SK-N-SH (cell line): ENCODE data around the gene ECPAS. TPM values are rescaled to one million over a fixed set of nuclear protein-coding genes. Genes with fewer than 3 reads are reported as not detected.
"Not testable (repeated sequence)": the region's sequence is repeated elsewhere in the genome, so short reads cannot be mapped to it uniquely, and the experiment has no call there.

Source experiments
- CTCF ChIA-PET: fragments of 300-600, 350-600 bp; formaldehyde crosslinking; extraction: SDS; loops from one replicate; lab custom pipeline; 2021; lab: Yijun Ruan, JAX
- POLR2A ChIA-PET: fragments of 350-600 bp; sonication (Branson Sonifier 250); formaldehyde crosslinking; extraction: SDS; loops from one replicate; lab custom pipeline; 2020; ENCODE audit warnings: antibody characterized with exemption, inconsistent platforms; lab: Yijun Ruan, JAX
- DNase-seq: peaks from one replicate; pipeline ENCODE4 v3.0.0; 2012
- H2AFZ ChIP-seq: fragments of 200-600 bp; sonication (generic); 2 replicates; pipeline ENCODE4 v1.8.1; 2016; ENCODE audit warnings: antibody characterized with exemption, mild to moderate bottlenecking, low read depth
- H3F3A ChIP-seq: fragments of 200-600 bp; sonication (generic); replicated peaks from 2 replicates; pipeline ENCODE3; 2016; ENCODE audit warnings: antibody characterized with exemption, mild to moderate bottlenecking; ENCODE audit not compliant: insufficient read depth
- H3K27ac ChIP-seq, 2 experiments: fragments of 200-500 bp in 1 of 2; fragments of 200-600 bp in 1 of 2; sonication (Bioruptor generic) in 1 of 2; sonication (generic), shearing (Covaris generic) in 1 of 2; 2 replicates each; pipeline versions ENCODE4 v1.5.1 to v1.6.1; 2014 to 2016; ENCODE audit warnings: low read depth in 2 of 2, inconsistent platforms in 1 of 2, low read length in 1 of 2, mild to moderate bottlenecking in 1 of 2, mixed read lengths in 1 of 2
- H3K27me3 ChIP-seq: fragments of 200-600 bp; sonication (generic), shearing (Covaris generic); 2 replicates; pipeline ENCODE4 v1.6.1; 2016; ENCODE audit warnings: mixed run types; ENCODE audit not compliant: insufficient read depth
- H3K36me3 ChIP-seq, 2 experiments: fragments of 200-500 bp in 1 of 2; fragments of 200-600 bp in 1 of 2; sonication (Bioruptor generic) in 1 of 2; sonication (generic) in 1 of 2; replicated peaks in 1 of 2; 2 replicates each; pipeline versions ENCODE3 to v1.5.1; 2014 to 2016; ENCODE audit warnings: low read length in 1 of 2, mild to moderate bottlenecking in 1 of 2; ENCODE audit not compliant: insufficient read depth in 2 of 2, control insufficient read depth in 1 of 2
- H3K4me1 ChIP-seq, 2 experiments: fragments of 200-500 bp in 1 of 2; fragments of 200-600 bp in 1 of 2; sonication (Bioruptor generic) in 1 of 2; sonication (generic), shearing (Covaris generic) in 1 of 2; 2 replicates each; pipeline versions ENCODE4 v1.5.1 to v1.6.1; 2014 to 2016; ENCODE audit warnings: low read depth in 1 of 2, low read length in 1 of 2, mixed run types in 1 of 2; ENCODE audit not compliant: insufficient read depth in 2 of 2, control insufficient read depth in 1 of 2
- H3K4me2 ChIP-seq: fragments of 200-600 bp; sonication (generic), shearing (Covaris generic); 2 replicates; pipeline ENCODE4 v1.6.1; 2017; ENCODE audit warnings: mixed run types
- H3K4me3 ChIP-seq, 2 experiments: fragments of 200-500 bp in 1 of 2; fragments of 200-600 bp in 1 of 2; sonication (Bioruptor generic) in 1 of 2; sonication (generic), shearing (Covaris generic) in 1 of 2; 2 replicates each; pipeline versions ENCODE4 v1.5.1 to v1.8.1; 2014 to 2016; ENCODE audit warnings: low read depth in 2 of 2, inconsistent platforms in 1 of 2, low read length in 1 of 2, mild to moderate bottlenecking in 1 of 2, mixed read lengths in 1 of 2, moderate library complexity in 1 of 2
- H3K79me2 ChIP-seq: fragments of 200-600 bp; sonication (generic); 2 replicates; pipeline ENCODE4 v1.8.1; 2017; ENCODE audit warnings: mild to moderate bottlenecking; ENCODE audit not compliant: insufficient read depth
- H3K9ac ChIP-seq: fragments of 200-600 bp; sonication (generic); 2 replicates; pipeline ENCODE4 v1.6.1; 2017; ENCODE audit warnings: mixed run types
- H3K9me2 ChIP-seq: fragments of 200-600 bp; sonication (generic); 2 replicates; pipeline ENCODE4 v1.6.1; 2017; ENCODE audit warnings: mixed run types
- H3K9me3 ChIP-seq: fragments of 200-600 bp; sonication (generic); 2 replicates; pipeline ENCODE4 v1.6.1; 2017; ENCODE audit warnings: mixed run types, mild to moderate bottlenecking, moderate library complexity
- H4K20me1 ChIP-seq: fragments of 200-600 bp; sonication (generic); 2 replicates; pipeline ENCODE4 v1.6.1; 2017; ENCODE audit warnings: mild to moderate bottlenecking, mixed run types; ENCODE audit not compliant: insufficient read depth
- ELF1 ChIP-seq: IDR thresholded peaks from 2 replicates; pipeline ENCODE4 v1.4.0; 2012
- EP300 ChIP-seq, 2 experiments: IDR thresholded peaks; 2 replicates each; pipeline versions ENCODE4 v1.4.0 to v1.6.1; 2012; ENCODE audit warnings: borderline replicate concordance in 1 of 2, low read depth in 1 of 2, low read length in 1 of 2
- GATA2 ChIP-seq: sonication (generic); formaldehyde crosslinking; IDR thresholded peaks from 2 replicates; pipeline ENCODE4 v1.5.0; 2020; ENCODE audit warnings: mild to moderate bottlenecking, missing genetic modification reagents
- IRF3 ChIP-seq: fragments of 150-350 bp; IDR thresholded peaks from 2 replicates; pipeline ENCODE4 v1.6.1; 2016; ENCODE audit warnings: mild to moderate bottlenecking, low read depth, low read length
- JUND ChIP-seq: IDR thresholded peaks from 2 replicates; pipeline ENCODE4 v1.4.0; 2012
- MAX ChIP-seq: IDR thresholded peaks from 2 replicates; pipeline ENCODE4 v1.4.0; 2012; ENCODE audit warnings: low read depth
- NFIC ChIP-seq: IDR thresholded peaks from 2 replicates; pipeline ENCODE4 v1.4.0; 2012; ENCODE audit warnings: borderline replicate concordance
- NRF1 ChIP-seq: IDR thresholded peaks from 2 replicates; pipeline ENCODE4 v1.6.1; 2012; ENCODE audit warnings: low read depth, mild to moderate bottlenecking, low read length
- SIN3A ChIP-seq: IDR thresholded peaks from 2 replicates; pipeline ENCODE4 v1.6.1; 2012; ENCODE audit warnings: low read depth, mild to moderate bottlenecking, low read length, moderate library complexity, borderline replicate concordance
- SMC3 ChIP-seq: IDR thresholded peaks from 2 replicates; pipeline ENCODE4 v1.6.1; 2012; ENCODE audit warnings: low read depth, low read length, improper control_type of control experiment
- TAF1 ChIP-seq: IDR thresholded peaks from 2 replicates; pipeline ENCODE4 v1.6.1; 2012; ENCODE audit warnings: low read depth, mild to moderate bottlenecking, low read length, moderate library complexity, borderline replicate concordance
- TCF12 ChIP-seq: IDR thresholded peaks from 2 replicates; pipeline ENCODE4 v1.4.0; 2012
- USF1 ChIP-seq: IDR thresholded peaks from 2 replicates; pipeline ENCODE4 v1.4.0; 2012; ENCODE audit warnings: low read depth, borderline replicate concordance
- YY1 ChIP-seq: IDR thresholded peaks from 2 replicates; pipeline ENCODE4 v1.4.0; 2012; ENCODE audit warnings: low read depth, mild to moderate bottlenecking
- WGBS: methylation state at CpG from one replicate; pipeline ENCODE4 v1.1.6; 2017; ENCODE audit warnings: low lambda C conversion rate; 5-methylcytosine and 5-hydroxymethylcytosine counted together
- polyA plus RNA-seq, 3 experiments: library from polyadenylated mRNA; depleted of rRNA; stranded (reverse); fragments of >200 nt; gene quantifications; 2 replicates each; pipeline ENCODE4 v1.2.3, GENCODE V29; 2012
- TF ChIP-seq, protein P1 (sequence below): fragments of 150-350 bp; IDR thresholded peaks from 2 replicates; pipeline ENCODE4 v1.6.1; 2017; ENCODE audit warnings: antibody characterized with exemption, low read length, low read depth, borderline replicate concordance

Gene ECPAS
- polyA plus RNA-seq, 1 of the 3 experiments (the other 2 are of a cell fraction): 17.9 TPM

DNA sequence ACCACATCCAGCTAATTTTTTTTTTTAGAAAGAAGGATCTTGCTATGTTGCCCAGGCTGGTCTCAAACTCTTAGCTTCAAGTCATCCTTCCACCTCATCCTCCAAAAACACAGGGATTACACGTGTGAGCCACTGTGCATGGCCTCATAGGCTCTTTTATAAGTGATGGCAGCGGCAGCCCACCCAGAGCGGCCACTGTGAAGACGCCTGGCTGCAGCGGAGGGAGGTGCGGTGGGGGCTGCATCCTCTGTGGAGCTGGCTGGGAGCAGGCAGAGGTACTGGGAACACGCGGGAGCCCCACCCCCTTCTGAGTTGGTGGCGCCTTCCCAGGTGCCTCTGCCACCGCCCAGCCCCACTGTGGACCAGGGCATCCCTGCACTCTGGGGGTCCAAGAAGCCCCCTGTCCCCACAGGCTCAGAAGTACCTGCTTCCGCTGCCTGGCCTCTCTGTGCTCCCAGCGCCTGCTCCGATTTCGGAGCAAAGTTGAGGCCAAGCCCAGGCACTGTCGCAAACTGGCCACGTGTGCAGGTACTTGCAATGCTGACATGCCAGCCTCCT, 16.9 kb upstream of the ECPAS start (continued):
- TF ChIP-seq, protein P1, sequence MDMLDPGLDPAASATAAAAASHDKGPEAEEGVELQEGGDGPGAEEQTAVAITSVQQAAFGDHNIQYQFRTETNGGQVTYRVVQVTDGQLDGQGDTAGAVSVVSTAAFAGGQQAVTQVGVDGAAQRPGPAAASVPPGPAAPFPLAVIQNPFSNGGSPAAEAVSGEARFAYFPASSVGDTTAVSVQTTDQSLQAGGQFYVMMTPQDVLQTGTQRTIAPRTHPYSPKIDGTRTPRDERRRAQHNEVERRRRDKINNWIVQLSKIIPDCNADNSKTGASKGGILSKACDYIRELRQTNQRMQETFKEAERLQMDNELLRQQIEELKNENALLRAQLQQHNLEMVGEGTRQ: no peak
- TF ChIP-seq NRF1 (no peak), TAF1 (no peak), MAX (no peak), NFIC (no peak), TCF12 (no peak), SMC3 (no peak), USF1 (no peak)

- POLR2A ChIA-PET, H3K9ac ChIP-seq, H3K36me3 ChIP-seq, CTCF ChIA-PET, DNase-seq, H3K4me3 ChIP-seq, H3K27ac ChIP-seq, H2AFZ ChIP-seq, H4K20me1 ChIP-seq, H3K79me2 ChIP-seq, H3K9me2 ChIP-seq, H3F3A ChIP-seq, H3K4me2 ChIP-seq, H3K9me3 ChIP-seq, H3K4me1 ChIP-seq, H3K27me3 ChIP-seq: not testable (repeated sequence)
- 83% methylated on average over 2 of the region's 2 CpGs for WGBS
These were observed 13.0 kb upstream of the ECPAS start for GRCh38 chr9:111497196-111497595.

GRCh38 chr9:111484572-111484894, 350 bp upstream of the ECPAS start:
- 8% methylated on average over 4 of the region's 4 CpGs for WGBS
- peaks cover 9% of the 10 kb centered on the region for H3F3A ChIP-seq
- ChIA-PET POLR2A (no interaction called here), CTCF (no interaction called here)
- peaks cover 35% of the 10 kb centered on the region for H3K79me2 ChIP-seq
- peak overlapping the region; percentile 93 for H2AFZ ChIP-seq
- peak overlapping the region; percentile 73 for H3K9ac ChIP-seq
- peak overlapping the region; percentile 79 for H3K4me2 ChIP-seq
- no peaks in the 10 kb centered on the region for H3K36me3 ChIP-seq
- TF ChIP-seq SIN3A (no peak), MAX (no peak), JUND (no peak), ELF1 (no peak), YY1 (no peak), TAF1 (no peak), EP300 (IDR thresholded peaks at IDR 0.05; ENCODE audit: borderline replicate concordance in 1 of 2, low read depth in 1 of 2, low read length in 1 of 2) (no peak), IRF3 (no peak), GATA2 (CRISPR knock-in tag) (no peak)
- TF ChIP-seq, protein P1: no peak
- TF ChIP-seq, all 33 proteins: peak for 0
- Histone ChIP-seq H4K20me1 (peaks cover 26% of the 10 kb centered on the region), H3K27ac (peak overlapping the region; percentile 76 to 87), H3K9me3 (no peaks in the 10 kb centered on the region), H3K4me1 (peaks cover 5 to 6% of the 10 kb centered on the region in 2 experiments; a peak in 3 of 4 replicates), H3K9me2 (no peaks in the 10 kb centered on the region), H3K27me3 (no peaks in the 10 kb centered on the region), H3K4me3 (peak overlapping the region; percentile 81 to 88)
- no peak for DNase-seq
